NCI-H2081 (cell line): ENCODE measurements around the gene GRK1.

ENCODE experiments used
- DNase-seq, 2 experiments: peaks; one replicate each; lab custom pipeline; 2025; lab: John Stamatoyannopoulos, UW

The GRK1 gene

DNA sequence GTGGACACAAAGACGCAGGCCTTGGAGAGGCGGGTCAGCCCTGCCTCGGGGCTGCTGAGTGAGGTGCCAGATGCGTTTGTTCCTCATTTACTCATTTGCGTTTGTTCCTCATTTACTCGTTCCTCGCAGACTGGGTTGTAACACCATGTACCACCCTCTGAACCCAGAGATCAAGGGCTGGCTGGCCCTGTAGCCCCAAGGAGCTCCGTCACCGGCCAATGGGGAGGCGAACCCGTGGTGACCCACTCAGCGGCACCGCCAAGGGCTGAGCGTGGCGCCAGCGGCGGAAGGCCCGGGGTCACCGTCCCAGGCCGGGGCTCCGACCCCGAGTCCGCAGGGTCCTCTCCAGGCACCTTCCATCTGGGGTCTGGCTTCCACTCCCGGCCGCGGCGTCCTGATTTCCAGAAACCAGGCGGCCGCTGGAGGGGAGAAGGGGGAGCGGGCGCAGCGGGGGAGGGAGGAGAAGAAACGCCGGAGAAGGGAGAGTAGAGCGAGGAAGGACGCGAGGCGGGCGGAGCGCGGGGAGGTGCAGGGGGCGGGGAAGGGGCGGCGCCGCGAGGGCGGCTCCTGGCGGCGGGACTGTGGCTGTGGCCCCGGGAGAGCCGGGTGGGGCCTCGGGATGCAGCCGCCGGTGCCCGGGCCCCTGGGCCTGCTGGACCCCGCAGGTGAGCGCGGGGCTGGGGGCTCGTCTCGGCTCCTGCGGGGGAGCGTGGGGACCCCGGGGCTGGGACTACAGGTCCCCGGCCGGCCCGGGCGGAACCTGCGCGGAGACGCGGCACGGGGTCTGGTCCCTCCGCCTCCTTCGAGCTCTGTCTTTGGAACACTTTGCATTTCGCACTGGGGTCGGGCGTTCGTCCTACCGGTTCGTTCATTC, 91.9 kb downstream of the GRK1 start, which contains the start of gene TMEM255B:
Gene TMEM255B (plus strand): TSS at position 576 of the 874 bp plus-strand sequence. CDS start 44 bp downstream, at position 620.
- DNase-seq = peak in 1 of 2 experiments; percentile 43

DNA sequence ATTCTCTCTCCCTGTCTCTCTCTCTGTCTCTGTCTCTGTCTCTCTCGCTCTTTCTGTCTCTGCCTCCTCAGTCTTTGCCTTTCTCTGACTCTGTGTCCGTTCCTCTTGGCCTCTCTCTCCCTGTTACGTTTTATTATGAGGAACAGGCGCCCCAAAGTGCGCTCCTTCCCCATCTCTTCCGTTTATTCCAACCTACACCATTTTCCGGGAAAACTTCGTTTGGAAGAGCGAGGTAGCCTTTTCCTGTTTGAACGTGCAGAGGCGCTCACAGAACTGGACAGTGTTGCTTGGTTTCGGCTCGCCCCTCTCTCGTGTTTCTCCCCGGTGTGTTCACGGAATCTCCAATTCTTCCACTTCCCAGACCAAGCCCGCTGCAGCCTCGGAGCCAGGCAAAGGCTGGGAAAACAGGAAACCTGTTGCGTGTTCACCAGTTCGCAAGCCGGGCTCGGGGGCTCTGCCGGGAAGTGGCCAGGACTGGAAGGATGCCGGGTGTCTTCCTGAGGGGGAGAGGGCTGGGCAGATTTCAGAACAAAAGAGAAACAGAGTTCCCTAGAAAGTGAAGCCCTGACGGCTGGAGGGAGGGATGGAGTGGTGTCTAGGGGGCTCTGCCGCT, 92.6 kb downstream of the GRK1 start:
- no peak for DNase-seq

DNA sequence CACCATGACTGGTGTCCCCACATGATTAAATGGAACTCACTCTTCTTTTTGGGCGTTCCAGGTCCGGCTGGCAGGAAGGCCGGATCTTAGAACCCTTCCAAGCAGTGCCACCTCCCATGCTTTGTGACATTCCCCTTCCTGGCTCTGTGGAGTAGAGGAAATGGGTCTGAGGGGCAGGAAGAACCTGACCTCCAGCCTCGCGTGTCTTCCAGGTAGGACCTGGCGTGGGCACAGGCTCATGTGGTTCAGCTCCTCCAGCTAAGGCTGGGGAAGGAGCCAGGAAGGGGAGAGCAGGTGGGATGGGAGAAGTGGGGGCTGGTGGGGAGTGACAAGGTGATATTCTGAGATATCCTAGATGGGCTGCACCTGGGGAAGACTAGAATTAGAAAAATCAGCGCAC, 94.1 kb downstream of the GRK1 start:
- no peak for DNase-seq

DNA sequence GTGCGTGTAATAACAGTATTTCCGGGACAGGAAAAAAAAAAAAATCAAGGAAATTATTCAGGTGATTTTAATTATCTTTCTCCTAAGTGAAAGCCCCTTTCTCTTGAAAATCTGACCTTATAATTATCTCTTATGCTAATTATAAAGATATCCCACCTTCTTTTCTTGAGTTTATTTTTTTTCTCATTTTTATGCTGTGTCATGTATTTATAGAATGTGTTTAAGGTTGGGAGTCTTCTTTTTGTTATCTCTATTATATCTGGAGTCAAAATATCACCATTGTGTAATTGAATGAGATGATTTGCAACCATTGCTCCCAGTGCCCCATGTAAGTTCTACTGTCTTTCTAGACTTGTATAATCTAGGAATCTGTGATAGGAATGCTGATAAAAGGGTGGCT, 95.1 kb downstream of the GRK1 start:
- no peak for DNase-seq

DNA sequence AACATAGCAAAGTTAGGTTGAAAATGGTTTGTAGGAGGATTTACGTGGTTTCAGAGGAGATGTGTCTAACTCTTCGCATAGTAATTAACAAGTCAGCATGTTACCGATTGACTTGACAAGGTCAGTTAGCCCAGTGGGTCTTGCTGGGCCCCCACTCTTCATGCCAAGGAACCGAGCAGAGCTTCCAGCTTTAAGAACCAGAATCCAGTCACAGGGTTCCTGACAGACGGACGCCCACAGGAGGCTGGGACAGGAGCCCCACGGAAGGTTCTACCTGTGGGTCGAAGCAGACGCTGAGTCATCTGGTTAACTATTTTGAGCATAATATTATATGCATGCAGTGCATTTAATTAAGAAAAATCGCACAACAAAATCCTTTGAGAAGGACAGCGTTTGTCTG, 95.5 kb downstream of the GRK1 start:
- DNase-seq = no peak

DNA sequence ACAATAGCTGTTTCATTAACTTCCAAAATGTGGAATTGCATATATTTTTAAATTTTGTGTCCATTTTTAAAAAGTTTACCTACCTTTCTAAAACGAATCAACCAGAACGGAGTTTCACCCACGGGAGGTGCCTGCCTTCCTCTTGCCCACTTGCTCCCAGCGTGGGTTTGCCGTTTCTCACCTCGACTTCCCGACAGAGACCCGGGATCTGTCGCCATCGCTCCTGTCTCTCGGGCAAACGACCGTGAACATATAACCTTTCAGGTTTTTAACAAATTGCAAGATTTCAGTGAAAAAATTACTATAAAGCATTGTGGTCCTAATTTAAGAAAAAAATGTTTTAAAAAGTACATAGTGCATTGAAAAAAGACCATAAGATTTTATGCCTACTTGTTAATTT, 96.2 kb downstream of the GRK1 start:
- no peak for DNase-seq

DNA sequence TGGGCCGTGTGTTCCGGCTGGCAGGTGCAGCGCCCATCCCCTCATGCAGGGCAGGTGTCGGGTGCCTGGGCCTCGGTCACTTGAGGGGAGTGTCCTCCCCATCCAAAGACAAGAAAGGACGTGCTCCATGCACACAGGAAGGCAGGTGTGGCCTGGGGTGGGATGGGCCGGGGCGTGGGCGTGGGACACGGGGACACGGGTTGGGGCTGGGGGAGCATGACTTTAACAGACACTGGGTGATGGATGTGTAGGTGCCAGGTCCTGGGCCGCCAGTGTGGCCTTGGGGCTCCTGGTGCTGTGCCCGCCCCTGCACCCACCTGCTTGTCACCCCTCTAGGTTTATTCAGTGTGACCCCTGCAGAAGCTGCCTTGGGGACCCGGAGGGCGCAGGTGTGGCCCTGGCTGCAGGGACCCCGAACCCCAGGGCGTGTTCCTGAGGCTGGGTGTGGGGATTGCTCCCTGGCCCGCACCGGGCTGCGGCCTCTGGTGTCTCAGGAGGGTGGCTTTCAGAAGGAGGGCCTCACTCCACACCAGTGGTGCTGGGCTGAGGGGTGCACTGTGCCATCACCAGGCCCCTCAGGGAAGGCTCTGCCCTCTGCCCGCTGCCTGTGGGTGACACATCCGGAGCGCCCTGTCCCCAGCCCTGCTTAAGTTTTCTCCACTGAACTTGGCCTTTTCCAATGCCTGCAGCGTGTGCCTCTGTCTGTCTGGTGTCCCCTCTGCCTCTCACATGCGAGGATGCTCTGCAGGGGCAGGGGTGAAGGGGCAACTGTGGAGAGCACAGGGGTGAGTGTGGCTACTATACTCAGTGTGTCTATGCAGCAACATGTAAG, 97.2 kb downstream of the GRK1 start:
- DNase-seq = no peak

DNA sequence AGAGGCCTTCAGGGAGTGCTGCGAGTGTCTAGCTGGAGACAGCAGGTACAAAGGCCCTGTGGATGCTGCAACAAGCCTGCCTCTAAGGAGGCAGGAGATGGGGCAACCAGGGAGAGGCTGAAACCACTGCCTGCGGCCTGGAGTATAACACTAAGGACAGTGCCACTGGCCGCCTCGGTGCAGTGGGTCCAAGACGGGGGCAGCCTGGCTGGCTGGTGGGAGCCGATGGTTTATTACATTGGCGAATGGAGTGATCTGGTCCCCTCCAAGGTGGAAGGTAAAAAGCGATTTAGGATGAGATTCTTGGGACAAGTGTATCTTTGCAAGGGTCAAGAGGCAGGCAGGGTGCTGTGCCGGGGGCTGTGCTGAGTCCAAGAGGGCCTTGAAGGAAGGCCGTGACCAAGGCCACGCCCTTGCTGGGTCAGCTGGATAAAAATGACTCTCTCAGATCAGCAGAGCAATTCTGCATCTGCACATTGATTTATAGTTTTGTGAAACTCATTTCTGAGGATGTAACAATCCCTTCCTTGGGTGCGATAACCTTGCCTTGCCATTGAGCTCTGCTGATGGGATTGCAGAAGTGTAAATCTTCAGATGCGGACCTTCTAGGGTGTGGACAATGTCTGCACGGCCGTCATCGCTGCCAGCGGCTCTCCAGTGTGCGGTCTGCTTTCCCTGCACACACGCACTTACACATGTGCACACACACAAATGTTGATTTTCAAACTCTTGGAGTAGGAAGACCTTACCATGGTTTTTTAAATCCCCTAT, 98.0 kb downstream of the GRK1 start:
- DNase-seq = no peak

DNA sequence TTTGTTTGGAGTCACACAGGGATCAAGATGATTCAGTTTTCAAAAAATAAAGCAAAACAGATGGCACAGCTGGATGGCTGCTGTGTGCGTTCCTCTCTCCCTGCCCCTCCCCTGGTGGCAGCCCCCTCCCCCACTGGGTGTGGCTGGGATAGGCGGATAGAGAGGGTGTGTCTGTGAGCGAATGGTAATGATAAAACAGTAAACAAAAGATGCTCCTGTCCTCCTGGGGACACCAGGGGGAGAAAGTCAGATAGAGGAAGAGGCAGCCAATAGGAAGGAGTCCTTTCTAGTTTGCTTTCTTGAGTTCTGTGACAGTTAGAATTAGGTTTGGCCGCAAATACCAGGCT, 98.5 kb downstream of the GRK1 start:
- no peak for DNase-seq

DNA sequence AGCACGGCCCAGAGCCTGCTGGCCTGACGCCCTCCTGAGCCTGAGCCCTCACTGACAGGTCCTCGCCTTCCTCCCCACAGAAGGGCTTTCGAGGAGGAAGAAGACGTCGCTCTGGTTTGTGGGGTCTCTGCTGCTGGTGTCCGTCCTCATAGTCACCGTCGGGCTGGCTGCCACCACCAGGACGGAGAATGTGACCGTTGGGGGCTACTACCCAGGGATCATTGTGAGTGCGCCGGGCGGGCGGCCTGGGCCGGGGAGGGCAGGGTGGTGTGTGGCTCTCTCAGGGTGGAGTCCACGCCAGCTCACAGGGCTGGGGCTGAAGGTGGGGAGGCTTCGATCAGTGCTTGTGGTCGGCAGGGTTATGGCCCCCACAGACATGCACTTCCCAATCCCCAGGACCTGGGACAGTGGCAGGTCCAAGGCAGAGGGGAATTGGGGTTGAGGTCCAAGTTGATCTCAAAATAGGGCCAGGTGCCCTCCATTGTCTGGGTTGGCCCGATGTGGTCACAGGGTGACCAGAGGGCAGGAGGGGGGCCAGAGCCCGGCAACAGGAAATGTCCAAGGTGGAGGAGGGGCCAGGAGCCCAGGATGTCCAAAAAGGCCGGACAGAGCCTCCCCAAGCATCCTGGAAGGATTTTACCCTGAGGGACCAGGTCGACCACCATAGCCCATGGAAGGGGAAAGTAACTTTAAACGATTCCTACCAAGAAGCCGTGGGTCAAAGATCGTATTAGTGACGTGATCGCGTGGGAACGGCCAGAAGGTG, 99.2 kb downstream of the GRK1 start:
- DNase-seq = no peak

DNA sequence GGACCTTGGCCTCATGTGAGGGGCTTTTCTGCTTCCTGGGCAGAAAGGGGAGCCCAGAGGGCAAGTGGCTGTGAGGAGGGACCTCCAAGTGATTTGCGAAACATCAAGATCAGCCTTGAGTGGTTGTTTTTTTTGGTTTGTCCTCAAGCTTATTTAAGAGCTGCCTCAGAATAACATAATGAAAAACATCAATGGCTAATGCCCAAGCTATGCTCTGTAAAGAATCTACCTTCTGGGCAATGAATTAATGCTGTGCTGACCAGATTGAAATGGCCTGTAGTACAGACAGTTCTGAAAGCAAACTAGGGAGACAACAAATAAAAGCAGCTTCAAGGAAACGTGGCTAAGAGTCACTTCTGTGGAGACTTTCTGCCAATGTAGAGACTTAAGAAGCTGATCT, 100.3 kb downstream of the GRK1 start:
- no peak for DNase-seq

DNA sequence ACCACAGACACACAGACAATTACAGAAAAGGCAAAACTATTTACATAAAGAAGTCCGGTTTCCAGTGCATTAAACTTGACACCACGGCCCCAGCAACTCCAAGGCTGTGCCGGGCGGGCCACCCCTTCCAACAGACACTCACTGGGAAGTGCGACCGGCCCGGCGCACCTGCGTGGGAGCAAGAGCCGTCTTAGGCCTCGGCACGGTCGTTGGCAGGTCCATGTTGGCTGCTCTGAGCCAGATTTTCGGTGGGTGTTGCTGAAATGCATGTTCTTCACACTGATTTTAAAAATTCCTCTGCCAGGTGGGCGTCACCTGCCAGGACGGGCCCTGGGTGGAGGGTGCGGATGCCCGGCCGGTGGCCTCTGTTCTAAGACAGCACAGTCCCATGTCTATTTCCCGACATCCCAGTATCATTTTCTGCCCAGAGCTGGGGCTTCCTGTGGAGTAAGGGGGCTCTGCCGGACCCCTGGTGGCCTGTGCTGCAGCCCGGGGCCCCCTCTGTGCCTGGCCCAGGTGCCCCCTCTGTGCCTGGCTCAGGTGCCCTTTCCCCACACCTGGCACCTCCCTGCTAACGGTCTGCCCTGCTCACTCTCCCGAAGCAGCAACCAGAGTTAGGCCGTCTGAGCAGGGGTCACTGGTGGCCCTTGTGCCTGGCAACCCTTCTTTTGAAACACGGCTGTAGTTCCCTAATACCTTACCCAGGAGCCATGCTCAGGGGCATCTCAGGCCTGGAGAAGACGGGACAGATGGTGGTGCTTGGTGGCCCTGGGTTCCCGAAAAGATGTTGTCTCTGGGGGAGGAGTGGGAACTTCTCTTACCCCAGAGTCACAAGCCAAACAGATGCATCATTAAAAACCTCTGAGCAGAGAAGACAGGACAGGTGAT, 101.2 kb downstream of the GRK1 start:
- DNase-seq = no peak

DNA sequence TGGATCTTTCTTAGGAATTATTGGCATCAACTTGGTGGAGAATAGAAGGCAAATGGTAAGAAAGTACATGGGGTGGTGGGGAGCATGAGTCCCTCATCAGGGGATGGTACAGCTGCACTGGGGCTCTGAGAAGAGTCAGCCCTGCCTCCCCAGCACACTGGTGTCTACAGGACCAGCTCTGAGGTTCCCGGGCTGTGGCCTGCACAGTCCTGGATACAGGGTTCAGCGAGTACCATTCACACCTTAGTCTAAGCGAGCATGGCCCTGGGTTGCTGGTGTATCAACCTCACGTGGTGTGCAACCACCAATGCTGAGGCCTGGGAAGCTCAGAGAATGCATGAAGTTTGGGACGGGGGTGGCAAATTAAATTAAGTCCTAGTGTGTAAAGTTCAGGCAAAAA, 102.1 kb downstream of the GRK1 start:
- DNase-seq = no peak

DNA sequence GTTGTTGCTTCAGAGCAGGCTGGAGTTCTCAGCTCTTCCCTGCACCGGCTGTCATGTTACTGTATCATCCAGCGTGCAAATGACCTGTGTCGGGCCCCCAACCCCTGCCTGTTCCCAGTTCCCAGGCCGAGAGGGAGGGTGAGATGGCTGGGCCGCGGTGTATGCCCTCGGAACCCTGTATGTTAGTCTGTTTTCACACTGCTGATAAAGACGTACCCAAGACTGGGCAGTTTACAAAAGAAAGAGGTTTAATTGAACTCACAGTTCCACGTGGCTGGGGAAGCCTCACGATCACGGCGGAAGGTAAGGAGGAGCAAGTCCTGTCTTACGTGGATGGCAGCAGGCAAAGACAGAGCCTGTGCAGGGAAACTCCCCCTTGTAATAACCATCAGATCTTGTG, 102.9 kb downstream of the GRK1 start:
- no peak for DNase-seq

DNA sequence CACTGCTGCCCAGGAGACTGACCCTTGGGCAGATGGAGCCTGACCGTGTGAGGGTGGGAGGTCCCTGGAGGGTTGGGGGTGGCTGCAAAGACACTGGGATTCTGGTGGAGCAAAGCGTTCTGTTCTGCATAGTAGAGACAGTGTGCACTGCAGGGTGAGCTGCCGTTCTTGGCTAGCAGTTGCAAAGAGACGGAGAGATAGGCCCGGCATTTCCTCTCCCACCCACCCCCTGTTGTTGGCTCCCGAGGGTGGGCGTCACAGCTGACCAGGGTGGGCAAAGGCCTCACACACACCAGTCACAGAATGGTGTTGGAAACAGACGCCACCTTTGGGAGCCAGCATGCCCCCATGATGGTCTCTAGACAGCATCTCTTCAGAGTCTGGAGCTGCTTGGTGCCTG, 103.4 kb downstream of the GRK1 start:
- no peak for DNase-seq

DNA sequence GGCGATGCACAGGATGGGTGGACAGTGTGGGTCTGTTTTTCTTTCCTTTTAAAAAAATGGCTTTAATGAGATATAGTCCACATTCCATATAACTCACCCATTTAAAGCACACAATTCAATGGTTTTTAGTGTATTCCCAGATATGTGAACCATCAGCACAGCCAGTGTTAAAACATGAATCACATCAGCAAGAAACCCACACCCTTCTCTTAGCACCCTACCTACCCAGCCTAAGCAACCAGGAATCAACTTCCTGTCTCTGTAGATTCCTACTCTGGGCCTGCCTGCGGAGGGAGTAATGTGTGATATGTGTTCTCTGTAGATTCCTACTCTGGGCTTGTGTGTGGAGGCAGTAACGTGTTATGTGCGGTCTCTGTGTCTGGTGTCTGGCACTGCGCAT, 103.9 kb downstream of the GRK1 start:
- DNase-seq = no peak

DNA sequence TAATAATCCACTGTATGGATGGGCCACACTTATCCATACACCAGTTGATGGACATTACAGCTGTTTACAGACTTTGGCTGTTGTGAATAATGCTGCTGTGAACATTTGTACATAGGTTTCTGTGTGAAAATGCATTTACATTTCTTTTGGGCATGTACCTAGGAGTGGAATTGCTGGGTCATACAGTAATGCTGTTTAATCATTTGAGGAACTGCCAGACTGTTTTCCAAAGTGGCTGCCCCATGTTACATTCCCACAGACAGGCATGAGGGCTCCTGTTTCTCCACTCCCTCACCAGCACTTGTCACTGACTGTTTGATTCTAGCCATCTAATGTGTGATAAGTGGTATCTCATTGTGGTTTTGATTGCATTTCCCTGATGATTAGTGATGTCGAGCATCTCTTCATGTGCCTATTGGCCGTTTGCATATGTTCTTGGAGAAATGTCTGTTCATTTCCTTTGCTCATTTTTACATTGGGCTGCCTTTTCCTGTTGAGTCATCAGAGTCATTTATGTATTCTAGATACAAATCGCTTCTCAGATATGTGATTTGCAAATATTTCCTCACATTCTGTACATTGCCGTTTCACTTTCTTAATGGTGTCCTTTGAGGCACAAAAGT, 104.8 kb downstream of the GRK1 start:
- DNase-seq = no peak

DNA sequence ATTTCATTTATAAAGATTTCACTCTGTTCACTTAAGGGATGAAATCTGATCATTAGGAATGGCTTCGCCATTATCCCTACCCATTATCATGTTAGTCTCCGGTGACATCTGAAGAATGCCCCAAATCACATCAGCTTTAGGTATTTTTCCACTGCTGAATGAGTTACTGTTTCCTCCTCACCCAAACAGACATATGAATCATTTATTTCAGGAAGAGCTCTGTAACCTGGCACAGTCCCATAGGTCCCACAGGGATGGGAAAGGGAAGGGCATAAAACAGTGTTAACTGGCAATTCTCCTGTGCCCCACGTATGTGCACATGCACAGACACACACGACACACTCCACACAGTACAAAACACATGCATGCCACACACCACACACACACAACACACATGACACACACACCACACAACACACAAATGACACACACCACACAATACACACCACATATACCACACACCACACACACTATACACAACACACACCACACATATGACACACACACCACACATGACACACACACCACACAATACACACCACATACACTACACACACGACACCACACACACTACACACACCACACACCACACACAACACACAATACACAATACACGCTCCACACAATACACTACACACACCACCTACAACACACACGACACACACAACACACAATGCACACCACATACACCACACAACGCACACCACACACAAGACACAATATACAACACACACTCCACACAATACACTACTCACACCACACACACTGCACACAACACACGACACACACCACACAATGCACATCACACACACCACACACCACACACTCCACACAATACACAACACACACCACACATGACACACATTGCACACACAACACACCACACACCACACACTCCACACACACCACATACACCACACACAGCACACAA, 107.4 kb downstream of the GRK1 start:
- DNase-seq = no peak
